ENCODE results near the gene POLDIP3. TPM values are rescaled to one million over a fixed set of nuclear protein-coding genes. Genes with fewer than 3 reads are reported as not detected.

POLDIP3 gene
- total RNA-seq, 3 donors from 2014 or later, result 58.6 to 65.8 (median 65.0) TPM

- no peak for TF ChIP-seq CTCF (IDR thresholded peaks at IDR 0.05)
- no peak for ATAC-seq
- H3K4me1 ChIP-seq (ENCODE audit: low read depth), result no peaks in the 10 kb centered on the region
- no peak overlapping the region for H3K4me3 ChIP-seq
- intact Hi-C loops (cut with DNase I, micrococcal nuclease), result no loop called here
- H3K9me3 ChIP-seq, result no peaks in the 10 kb centered on the region
- no peak for DNase-seq
- H3K36me3 ChIP-seq (ENCODE audit: low read depth), result peaks cover 4% of the 10 kb centered on the region
Measured at GRCh38 chr22:42630211-42630610, 15.5 kb upstream of the POLDIP3 start.

GRCh38 chr22:42627981-42628380 lies 13.3 kb upstream of the POLDIP3 start:
- no peak for ATAC-seq
- Histone ChIP-seq H3K4me3 (no peak overlapping the region), H3K4me1 (ENCODE audit: low read depth) (peaks cover 11% of the 10 kb centered on the region), H3K9me3 (no peaks in the 10 kb centered on the region), H3K36me3 (ENCODE audit: low read depth) (peaks cover 8% of the 10 kb centered on the region)
- no peak for DNase-seq
- intact Hi-C loops (cut with DNase I, micrococcal nuclease), result no loop called here
- no peak for TF ChIP-seq CTCF (IDR thresholded peaks at IDR 0.05)

GRCh38 chr22:42626951-42627625 lies 12.4 kb upstream of the POLDIP3 start:
- Histone ChIP-seq H3K4me1 (ENCODE audit: low read depth) (peaks cover 19% of the 10 kb centered on the region), H3K9me3 (no peaks in the 10 kb centered on the region), H3K36me3 (ENCODE audit: low read depth) (peaks cover 8% of the 10 kb centered on the region), H3K4me3 (no peak overlapping the region)
- DNase-seq (no peak), ATAC-seq (no peak)
- no peak for TF ChIP-seq CTCF (IDR thresholded peaks at IDR 0.05)
- intact Hi-C loops (cut with DNase I, micrococcal nuclease), result no loop called here

- no peak for TF ChIP-seq CTCF (IDR thresholded peaks at IDR 0.05)
- DNase-seq (no peak), ATAC-seq (no peak)
- H3K36me3 ChIP-seq (ENCODE audit: low read depth), result peaks cover 8% of the 10 kb centered on the region
- intact Hi-C loops (cut with DNase I, micrococcal nuclease), result no loop called here
- peaks cover 26% of the 10 kb centered on the region for H3K4me1 ChIP-seq (ENCODE audit: low read depth)
- no peaks in the 10 kb centered on the region for H3K9me3 ChIP-seq
- H3K4me3 ChIP-seq, result no peak overlapping the region
Measured at GRCh38 chr22:42626431-42626830, 11.7 kb upstream of the POLDIP3 start.

- H3K36me3 ChIP-seq (ENCODE audit: low read depth), result peaks cover 8% of the 10 kb centered on the region
- no peak for TF ChIP-seq CTCF (IDR thresholded peaks at IDR 0.05)
- intact Hi-C loops (cut with DNase I, micrococcal nuclease), result no loop called here
- DNase-seq (no peak), ATAC-seq (no peak)
- no peak overlapping the region for H3K4me3 ChIP-seq
- peaks cover 32% of the 10 kb centered on the region for H3K4me1 ChIP-seq (ENCODE audit: low read depth)
- H3K9me3 ChIP-seq, result no peaks in the 10 kb centered on the region
Measured at GRCh38 chr22:42625416-42625815, 10.7 kb upstream of the POLDIP3 start.
